ENCODE results near the gene ITSN2.
"Not testable (repeated sequence)": the region's sequence is repeated elsewhere in the genome, so short reads cannot be mapped to it uniquely, and the experiment has no call there.

Gene ITSN2

GRCh38 chr2:24362253-24362652, 1.9 kb upstream of the ITSN2 start:
- no peak for DNase-seq

GRCh38 chr2:24360963-24361330, 611 bp upstream of the ITSN2 start:
- no peak for DNase-seq

- peak; percentile 40 for DNase-seq
Observed at GRCh38 chr2:24359129-24360049, 947 bp downstream of the ITSN2 start.

GRCh38 chr2:24357767-24358166, 2.6 kb downstream of the ITSN2 start:
- not testable (repeated sequence) for DNase-seq

GRCh38 chr2:24357115-24357514, 3.2 kb downstream of the ITSN2 start:
- not testable (repeated sequence) for DNase-seq

- DNase-seq, result no peak
Observed at GRCh38 chr2:24354957-24355356, 5.4 kb downstream of the ITSN2 start.

GRCh38 chr2:24354395-24354794, 5.9 kb downstream of the ITSN2 start:
- DNase-seq, result no peak

GRCh38 chr2:24353973-24354372, 6.4 kb downstream of the ITSN2 start:
- no peak for DNase-seq

GRCh38 chr2:24353364-24353763, 7.0 kb downstream of the ITSN2 start:
- DNase-seq, result no peak

- DNase-seq, result no peak
Observed at GRCh38 chr2:24352664-24353063, 7.7 kb downstream of the ITSN2 start.

GRCh38 chr2:24351981-24352380, 8.4 kb downstream of the ITSN2 start:
- no peak for DNase-seq

GRCh38 chr2:24351627-24351938, 8.8 kb downstream of the ITSN2 start:
- DNase-seq, result no peak

- DNase-seq, result no peak
Observed at GRCh38 chr2:24350826-24351626, 9.3 kb downstream of the ITSN2 start.

- DNase-seq, result no peak
Observed at GRCh38 chr2:24349097-24349496, 11.2 kb downstream of the ITSN2 start.

- no peak for DNase-seq
Observed at GRCh38 chr2:24345937-24346336, 14.4 kb downstream of the ITSN2 start.

GRCh38 chr2:24343225-24343882, 17.0 kb downstream of the ITSN2 start:
- no peak for DNase-seq

- DNase-seq, result no peak
Observed at GRCh38 chr2:24342110-24342910, 18.0 kb downstream of the ITSN2 start.

- no peak for DNase-seq
Observed at GRCh38 chr2:24339856-24340262, 20.5 kb downstream of the ITSN2 start.

- not testable (repeated sequence) for DNase-seq
Observed at GRCh38 chr2:24339098-24339497, 21.2 kb downstream of the ITSN2 start.

GRCh38 chr2:24337890-24338289, 22.4 kb downstream of the ITSN2 start:
- no peak for DNase-seq

GRCh38 chr2:24336811-24337210, 23.5 kb downstream of the ITSN2 start:
- DNase-seq, result no peak

- DNase-seq, result no peak
Observed at GRCh38 chr2:24334245-24334633, 26.1 kb downstream of the ITSN2 start.
